ENCODE data around the gene DGAT2. TPM values are rescaled to one million over a fixed set of nuclear protein-coding genes. Genes with fewer than 3 reads are reported as not detected.

Gene DGAT2
- 1.2 to 2.1 TPM (median 1.6 TPM) in 5 replicates for total RNA-seq (2022; extraction: Qiagen RNA extraction)

GRCh38 chr11:75768112-75768908, at the start of gene DGAT2:
TSS of gene DGAT2 (plus strand) at chr11:75768778. CDS start at chr11:75768992, 214 bp downstream.

DNA sequence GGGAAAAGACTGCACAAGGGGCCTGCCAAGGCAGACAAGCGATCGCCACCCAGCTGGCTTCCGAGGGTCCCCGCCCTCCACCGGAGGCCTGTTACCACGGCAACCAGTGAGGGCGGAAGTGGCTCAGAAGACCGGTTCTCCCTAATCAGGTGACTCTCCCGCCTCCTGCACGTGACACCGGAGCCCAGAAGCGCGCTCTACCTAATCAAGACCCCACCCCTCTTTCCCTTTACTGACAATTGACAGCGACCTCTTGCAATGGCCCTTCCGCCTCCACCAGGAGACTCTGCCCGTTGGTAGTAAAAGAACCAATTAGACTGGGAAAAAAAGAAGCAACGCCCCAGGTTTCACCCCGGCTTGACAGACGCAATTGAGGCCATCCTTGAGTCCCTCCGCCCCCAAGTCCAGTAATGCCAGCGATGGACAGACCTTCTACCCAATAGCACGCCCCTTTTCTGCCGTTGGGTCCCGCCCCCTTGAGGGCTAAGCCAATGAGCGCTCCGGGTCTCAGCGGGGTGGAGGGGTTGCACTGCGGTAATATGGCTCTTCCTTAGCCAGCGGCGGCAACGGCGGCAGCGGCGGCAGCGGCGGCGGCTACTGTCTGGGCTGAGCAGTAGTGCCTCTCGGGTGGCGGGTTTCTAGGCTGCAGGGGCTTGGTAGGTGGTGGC, 46.2 kb downstream of the DGAT2 start, which contains the start of gene UVRAG:
Gene UVRAG (plus strand): TSS at position 534 of the 668 bp plus-strand sequence. CDS start 198 bp downstream, outside the sequence.

Other genes starting within 250 kb of the DGAT2 start
- gene GDPD5, start 242.8 kb upstream of the DGAT2 start, total RNA-seq (2022; extraction: Qiagen RNA extraction): 11.8 to 15.2 TPM (median 12.6 TPM) in 5 replicates
- 80.0 to 90.3 TPM (median 86.9 TPM) in 5 replicates for gene SERPINH1, start 206.5 kb upstream of the DGAT2 start, total RNA-seq (2022; extraction: Qiagen RNA extraction)
- 1.1 to 2.1 TPM (median 2.1 TPM) in 5 replicates for gene MAP6, start 99.7 kb upstream of the DGAT2 start, total RNA-seq (2022; extraction: Qiagen RNA extraction)
- not detected in 5 replicates for gene MOGAT2, start 50.9 kb upstream of the DGAT2 start, total RNA-seq (2022; extraction: Qiagen RNA extraction)
- 9.3 to 13.0 TPM (median 10.4 TPM) in 5 replicates for gene UVRAG, start 46.4 kb downstream of the DGAT2 start, total RNA-seq (2022; extraction: Qiagen RNA extraction)